GM18951 (cell line): ENCODE measurements around the gene GNGT2.

Experiments used
- POLR2A ChIP-seq: IDR thresholded peaks from 4 replicates; pipeline ENCODE4 v1.6.1; 2011; ENCODE audit warnings: mild to moderate bottlenecking; ENCODE audit not compliant: insufficient read length, insufficient read depth; ENCODE audit errors: extremely low read depth
- in situ Hi-C: fragments of 300-500 bp; cut with MboI; formaldehyde crosslinking; loops from one replicate; pipeline ENCODE4 v1.12.0; 2022; ENCODE audit warnings: low sequenced_read_pairs, mixed read lengths, inconsistent platforms; ENCODE audit not compliant: unreplicated experiment

GNGT2 gene

GRCh38 chr17:49224997-49225337 is 14.6 kb upstream of the GNGT2 start:
- in situ Hi-C loops = no loop called here
- no peak for TF ChIP-seq POLR2A

- in situ Hi-C loops = no loop called here
- no peak for TF ChIP-seq POLR2A
Observed at GRCh38 chr17:49224198-49224996, 14.0 kb upstream of the GNGT2 start.

- in situ Hi-C loops = no loop called here
- no peak for TF ChIP-seq POLR2A
Observed at GRCh38 chr17:49223517-49224197, 13.3 kb upstream of the GNGT2 start.

GRCh38 chr17:49223168-49223516 is 12.8 kb upstream of the GNGT2 start:
- TF ChIP-seq POLR2A = peak; percentile 27
- in situ Hi-C loops = no loop called here

GRCh38 chr17:49219987-49220386 is 9.6 kb upstream of the GNGT2 start:
- no peak for TF ChIP-seq POLR2A
- in situ Hi-C loops = no loop called here

- no peak for TF ChIP-seq POLR2A
- in situ Hi-C loops = no loop called here
Observed at GRCh38 chr17:49218941-49219913, 8.9 kb upstream of the GNGT2 start.

- peak; percentile 23 for TF ChIP-seq POLR2A
- in situ Hi-C loops = no loop called here
Observed at GRCh38 chr17:49217651-49218413, 7.5 kb upstream of the GNGT2 start.

GRCh38 chr17:49216953-49217650 is 6.7 kb upstream of the GNGT2 start:
- in situ Hi-C loops = no loop called here
- TF ChIP-seq POLR2A = no peak

GRCh38 chr17:49216482-49216881 is 6.1 kb upstream of the GNGT2 start:
- in situ Hi-C loops = no loop called here
- no peak for TF ChIP-seq POLR2A

GRCh38 chr17:49214676-49215360 is 4.4 kb upstream of the GNGT2 start:
- TF ChIP-seq POLR2A = no peak
- in situ Hi-C loops = no loop called here

GRCh38 chr17:49213847-49214246 is 3.5 kb upstream of the GNGT2 start:
- TF ChIP-seq POLR2A = no peak
- in situ Hi-C loops = no loop called here

GRCh38 chr17:49213399-49213798 is 3.0 kb upstream of the GNGT2 start:
- TF ChIP-seq POLR2A = peak; percentile 37
- in situ Hi-C loops = no loop called here
